Kidney (tissue), 14 donors: ENCODE results near the gene CPSF7. TPM values are rescaled to one million over a fixed set of nuclear protein-coding genes. Genes with fewer than 3 reads are reported as not detected.
A peak's percentile ranks its signal among the peaks of the same experiment; 100 is the strongest.

Experiments
- DNase-seq, 5 donors: peaks; one replicate each; pipeline ENCODE4 v3.0.0-alpha.2; 2013 to 2020
- FAIRE-seq: peaks from 2 replicates; lab custom pipeline; 2012; peaks lifted over from hg19 to GRCh38; lab: Jason Lieb, UNC
- H3K27ac ChIP-seq, 2 donors: one replicate each; pipeline ENCODE4 v1.7.0; 2013; ENCODE audit warnings: low read depth in 2 of 2, low read length in 2 of 2, inconsistent platforms in 1 of 2
- H3K27me3 ChIP-seq: one replicate; pipeline ENCODE4 v1.7.1; 2013; ENCODE audit warnings: low read length, inconsistent platforms; ENCODE audit not compliant: control insufficient read depth, insufficient read depth
- H3K36me3 ChIP-seq, 3 donors: one replicate each; pipeline versions ENCODE4 v1.7.0 to v1.7.1; 2013; ENCODE audit warnings: low read length in 3 of 3, control low read depth in 1 of 3, inconsistent platforms in 1 of 3; ENCODE audit not compliant: insufficient read depth in 3 of 3, control insufficient read depth in 2 of 3
- H3K4me1 ChIP-seq, 3 donors: one replicate each; pipeline versions ENCODE4 v1.7.0 to v1.7.1; 2013; ENCODE audit warnings: low read length in 3 of 3, inconsistent platforms in 1 of 3, low read depth in 1 of 3; ENCODE audit not compliant: control insufficient read depth in 2 of 3, insufficient read depth in 2 of 3
- H3K4me3 ChIP-seq, 3 donors: one replicate each; pipeline versions ENCODE4 v1.7.0 to v1.8.1; 2013; ENCODE audit warnings: low read length in 3 of 3, control low read depth in 1 of 3, inconsistent platforms in 1 of 3
- H3K9ac ChIP-seq, 3 donors: one replicate each; pipeline versions ENCODE4 v1.7.0 to v1.7.1; 2013; ENCODE audit warnings: low read length in 3 of 3, control low read depth in 1 of 3, inconsistent platforms in 1 of 3
- H3K9me3 ChIP-seq, 3 donors: one replicate each; pipeline versions ENCODE4 v1.7.0 to v1.7.1; 2013; ENCODE audit warnings: low read length in 3 of 3, control low read depth in 1 of 3, inconsistent platforms in 1 of 3; ENCODE audit not compliant: control insufficient read depth in 2 of 3, insufficient read depth in 1 of 3
- CTCF ChIP-seq: IDR thresholded peaks from 3 replicates; pipeline ENCODE4 v1.5.1; 2012; ENCODE audit warnings: mild to moderate bottlenecking, moderate library complexity, borderline replicate concordance; ENCODE audit not compliant: insufficient read depth; ENCODE audit errors: extremely low read depth
- intact Hi-C: fragments of 100-400 bp; cut with DNase I; formaldehyde crosslinking; loops from one replicate; pipeline ENCODE4 v1.11.1; 2022
- polyA plus RNA-seq: library from polyadenylated mRNA; stranded (reverse); fragments of 350-450 nt; fragmentation: Illumina TruSeq; extraction: RNeasy Lipid Tissue Mini Kit (QIAGEN cat#74804); gene quantifications from one replicate; pipeline ENCODE4 v1.2.3, GENCODE V29; 2014; ENCODE audit warnings: low read depth, low replicate concordance; ENCODE audit not compliant: insufficient read depth
- total RNA-seq: library from RNA; stranded (reverse); fragmentation: NEBNext Ultra II Directional; extraction: Animal tissue kit (Norgen Biotek cat#: 25700); gene quantifications from one replicate; pipeline ENCODE4 v1.2.1, GENCODE V29; 2021
- donor health status: control.
- donor health status: control.
- donor health status: control.
- donor health status: control.
- donor health status: control.
- donor health status: DM: yes; HTN: yes; CAD: no.
- donor health status: Normal renal cell carcinoma (clear cell type).

CPSF7 gene
- total and polyA plus RNA-seq, 2 donors from 2014 or later, result 28.4 to 94.5 TPM

GRCh38 chr11:61401573-61401972 is 28.2 kb downstream of the CPSF7 start:
- intact Hi-C loops, result no loop called here
- no peaks in the 10 kb centered on the region for H3K27me3 ChIP-seq
- H3K4me1 ChIP-seq, result no peaks in the 10 kb centered on the region
- H3K9ac ChIP-seq, result no peak overlapping the region
- no peaks in the 10 kb centered on the region for H3K9me3 ChIP-seq
- DNase-seq (no peak), FAIRE-seq (no peak)
- H3K4me3 ChIP-seq, result no peak overlapping the region
- H3K36me3 ChIP-seq, result peaks cover 0 to 45% (median 40%) of the 10 kb centered on the region in 3 donors
- TF ChIP-seq CTCF, result no peak
- no peak overlapping the region for H3K27ac ChIP-seq

- H3K36me3 ChIP-seq, result peaks cover 0 to 42% (median 40%) of the 10 kb centered on the region in 3 donors
Observed at GRCh38 chr11:61401173-61401572, 28.6 kb downstream of the CPSF7 start.

GRCh38 chr11:61392981-61393595 is 36.7 kb downstream of the CPSF7 start:
- H3K4me1 ChIP-seq, result peaks cover 3 to 8% (median 6%) of the 10 kb centered on the region in 3 donors
- no peaks in the 10 kb centered on the region for H3K27me3 ChIP-seq
- no peak for TF ChIP-seq CTCF
- DNase-seq (peak in 4 of 5 donors; percentile 17 to 51 (median 46)), FAIRE-seq (no peak)
- peak overlapping the region; percentile 39 to 95 (median 78) for H3K9ac ChIP-seq
- peak overlapping the region; percentile 86 to 99 (median 92) for H3K4me3 ChIP-seq
- intact Hi-C loops, result no loop called here
- no peaks in the 10 kb centered on the region for H3K9me3 ChIP-seq
- peak overlapping the region; percentile 72 to 80 for H3K27ac ChIP-seq
- peaks cover 5 to 6% (median 6%) of the 10 kb centered on the region in 3 donors for H3K36me3 ChIP-seq

More at GRCh38 chr11:61401173-61401572, 28.6 kb downstream of the CPSF7 start:
- intact Hi-C loops, result no loop called here
- no peak overlapping the region for H3K4me3 ChIP-seq
- H3K27ac ChIP-seq, result no peak overlapping the region
- no peaks in the 10 kb centered on the region for H3K4me1 ChIP-seq
- FAIRE-seq, result no peak
- no peak overlapping the region for H3K9ac ChIP-seq
- no peaks in the 10 kb centered on the region for H3K9me3 ChIP-seq
- TF ChIP-seq CTCF, result no peak
- no peaks in the 10 kb centered on the region for H3K27me3 ChIP-seq
- no peak for DNase-seq

- no peak for TF ChIP-seq CTCF
- Histone ChIP-seq H3K27me3 (no peaks in the 10 kb centered on the region), H3K4me1 (peaks cover 3 to 8% (median 8%) of the 10 kb centered on the region in 3 donors), H3K4me3 (no peak overlapping the region), H3K9me3 (no peaks in the 10 kb centered on the region), H3K9ac (no peak overlapping the region), H3K27ac (no peak overlapping the region), H3K36me3 (peaks cover 0 to 6% (median 2%) of the 10 kb centered on the region in 3 donors)
- DNase-seq (no peak), FAIRE-seq (no peak)
- intact Hi-C loops, result no loop called here
Observed at GRCh38 chr11:61390161-61390560, 39.6 kb downstream of the CPSF7 start.
